HG03196 (cell line): ENCODE measurements around the gene SNED1.
A peak's percentile ranks its signal among the peaks of the same experiment; 100 is the strongest.

ENCODE experiments used
- ATAC-seq: cut with Tn5 transposase; IDR thresholded peaks from one replicate; pipeline ENCODE4 v1.9.1; 2021; ENCODE audit not compliant: unreplicated experiment

Gene SNED1

GRCh38 chr2:241020629-241021190 lies 22.3 kb downstream of the SNED1 start:
- ATAC-seq, result no peak

- ATAC-seq, result no peak
Observed at GRCh38 chr2:241025639-241026038, 27.2 kb downstream of the SNED1 start.

GRCh38 chr2:241029599-241030332 lies 31.3 kb downstream of the SNED1 start:
- no peak for ATAC-seq

- ATAC-seq, result no peak
Observed at GRCh38 chr2:241030333-241030680, 31.9 kb downstream of the SNED1 start.

GRCh38 chr2:241030883-241031282 lies 32.5 kb downstream of the SNED1 start:
- ATAC-seq, result no peak

GRCh38 chr2:241031436-241032165 lies 33.2 kb downstream of the SNED1 start:
- no peak for ATAC-seq

- ATAC-seq, result no peak
Observed at GRCh38 chr2:241033336-241033987, 35.0 kb downstream of the SNED1 start.

- no peak for ATAC-seq
Observed at GRCh38 chr2:241033994-241034393, 35.6 kb downstream of the SNED1 start.

GRCh38 chr2:241034490-241035141 lies 36.2 kb downstream of the SNED1 start:
- no peak for ATAC-seq

- no peak for ATAC-seq
Observed at GRCh38 chr2:241035142-241035817, 36.9 kb downstream of the SNED1 start.

GRCh38 chr2:241035818-241036396 lies 37.5 kb downstream of the SNED1 start:
- ATAC-seq, result no peak

- peak; percentile 62 for ATAC-seq
Observed at GRCh38 chr2:241036397-241036963, 38.1 kb downstream of the SNED1 start.

GRCh38 chr2:241036964-241037421 lies 38.6 kb downstream of the SNED1 start:
- no peak for ATAC-seq

- no peak for ATAC-seq
Observed at GRCh38 chr2:241037498-241037897, 39.1 kb downstream of the SNED1 start.

- ATAC-seq, result no peak
Observed at GRCh38 chr2:241038374-241039180, 40.2 kb downstream of the SNED1 start.

GRCh38 chr2:241039416-241039815 lies 41.0 kb downstream of the SNED1 start:
- no peak for ATAC-seq

GRCh38 chr2:241040081-241040803 lies 41.8 kb downstream of the SNED1 start:
- no peak for ATAC-seq

- ATAC-seq, result peak; percentile 55
Observed at GRCh38 chr2:241041589-241042158, 43.3 kb downstream of the SNED1 start.
